Measurements from ENCODE around the gene STOM.

DNA sequence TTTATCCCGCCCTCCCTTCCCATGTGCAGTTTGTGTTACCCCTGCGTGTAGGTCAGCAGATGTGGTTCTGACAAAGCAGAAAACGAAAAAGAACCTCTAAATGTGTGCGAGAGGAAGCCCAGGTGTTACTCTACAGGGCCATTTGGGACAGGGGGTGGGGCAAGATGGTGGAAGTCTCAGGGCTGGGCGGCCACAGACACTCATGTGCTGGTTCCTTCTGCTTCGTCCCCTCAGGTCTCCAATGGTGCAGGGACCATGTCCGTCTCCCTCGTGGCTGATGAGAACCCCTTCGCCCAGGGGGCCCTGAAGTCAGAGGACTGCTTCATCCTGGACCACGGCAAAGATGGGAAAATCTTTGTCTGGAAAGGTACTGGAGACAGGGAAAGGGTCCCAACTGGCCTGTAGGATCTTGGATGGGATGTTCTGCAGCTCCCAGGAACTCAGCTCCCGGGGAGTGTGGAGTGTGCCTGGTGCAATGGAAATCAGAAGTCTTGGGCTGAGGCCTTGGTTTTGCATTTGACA is 53.1 kb downstream of the STOM start:
- no peak for TF ChIP-seq CTCF (conservative IDR thresholded peaks at IDR 0.05; ENCODE audit: low read depth, low read length)
- no peak for TF ChIP-seq EZH2phosphoT487 (IDR thresholded peaks at IDR 0.05; ENCODE audit: borderline replicate concordance, low read length)
- no peak for TF ChIP-seq EZH2 (IDR thresholded peaks at IDR 0.05; ENCODE audit: low read length, unreplicated experiment)
